ENCODE results near the gene CTIF.
A peak's percentile ranks its signal among the peaks of the same experiment; 100 is the strongest.
"Not testable (repeated sequence)": the region's sequence is repeated elsewhere in the genome, so short reads cannot be mapped to it uniquely, and the experiment has no call there.

The CTIF gene

GRCh38 chr18:48649231-48649630 is 110.4 kb downstream of the CTIF start:
- no peak for DNase-seq

GRCh38 chr18:48654591-48654990 is 115.8 kb downstream of the CTIF start:
- not testable (repeated sequence) for DNase-seq

- DNase-seq, result no peak
These were observed 116.7 kb downstream of the CTIF start for GRCh38 chr18:48655508-48655907.

GRCh38 chr18:48656176-48656575 is 117.3 kb downstream of the CTIF start:
- DNase-seq, result no peak

DNA sequence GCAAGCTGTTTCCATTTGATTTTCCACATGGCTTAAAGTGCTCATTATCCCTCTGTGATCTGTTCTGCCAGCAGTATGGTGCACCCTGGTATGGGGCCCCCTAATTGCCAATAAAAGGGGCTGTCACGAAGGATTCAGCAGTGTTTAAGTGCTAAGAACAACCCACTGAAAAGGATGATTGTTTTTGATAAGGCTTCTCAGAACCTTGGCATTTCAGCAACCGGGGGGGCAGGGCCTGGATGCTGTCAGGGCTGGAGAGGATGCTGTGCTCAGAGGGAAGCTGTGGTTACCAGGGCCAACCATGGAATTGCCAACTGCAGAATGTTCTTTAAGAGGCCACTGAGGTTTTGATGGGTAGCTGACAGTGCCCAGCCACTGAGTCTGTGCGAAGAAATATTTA is 117.8 kb downstream of the CTIF start:
- DNase-seq, result peak; percentile 61

GRCh38 chr18:48657447-48658120 is 118.8 kb downstream of the CTIF start:
- DNase-seq, result no peak

- no peak for DNase-seq
These were observed 119.9 kb downstream of the CTIF start for GRCh38 chr18:48658721-48659120.

- no peak for DNase-seq
These were observed 120.6 kb downstream of the CTIF start for GRCh38 chr18:48659188-48660009.

- peak; percentile 50 for DNase-seq
These were observed 121.8 kb downstream of the CTIF start for GRCh38 chr18:48660346-48661228.

DNA sequence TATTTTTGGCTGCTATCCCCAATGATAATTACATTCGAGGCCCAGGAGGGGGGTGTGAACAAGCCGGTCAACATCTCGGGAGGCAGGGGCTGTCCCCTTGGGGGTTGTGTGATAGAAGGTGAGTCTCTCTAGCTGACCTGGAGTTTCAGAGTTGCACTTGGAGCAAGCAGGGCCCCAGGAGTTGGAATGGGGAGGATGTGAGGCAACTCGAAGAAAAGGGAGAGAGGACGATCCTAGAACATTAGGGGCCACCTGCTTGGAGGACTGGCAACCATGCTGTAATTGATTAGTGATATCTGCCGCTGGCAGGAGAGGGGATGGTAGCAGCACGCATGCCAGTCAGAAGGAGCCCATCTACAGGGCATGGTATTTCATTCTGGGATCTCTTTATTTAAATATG is 122.6 kb downstream of the CTIF start:
- no peak for DNase-seq

GRCh38 chr18:48662011-48662661 is 123.3 kb downstream of the CTIF start:
- peak; percentile 85 for DNase-seq

- DNase-seq, result no peak
These were observed 124.5 kb downstream of the CTIF start for GRCh38 chr18:48663096-48663930.

DNA sequence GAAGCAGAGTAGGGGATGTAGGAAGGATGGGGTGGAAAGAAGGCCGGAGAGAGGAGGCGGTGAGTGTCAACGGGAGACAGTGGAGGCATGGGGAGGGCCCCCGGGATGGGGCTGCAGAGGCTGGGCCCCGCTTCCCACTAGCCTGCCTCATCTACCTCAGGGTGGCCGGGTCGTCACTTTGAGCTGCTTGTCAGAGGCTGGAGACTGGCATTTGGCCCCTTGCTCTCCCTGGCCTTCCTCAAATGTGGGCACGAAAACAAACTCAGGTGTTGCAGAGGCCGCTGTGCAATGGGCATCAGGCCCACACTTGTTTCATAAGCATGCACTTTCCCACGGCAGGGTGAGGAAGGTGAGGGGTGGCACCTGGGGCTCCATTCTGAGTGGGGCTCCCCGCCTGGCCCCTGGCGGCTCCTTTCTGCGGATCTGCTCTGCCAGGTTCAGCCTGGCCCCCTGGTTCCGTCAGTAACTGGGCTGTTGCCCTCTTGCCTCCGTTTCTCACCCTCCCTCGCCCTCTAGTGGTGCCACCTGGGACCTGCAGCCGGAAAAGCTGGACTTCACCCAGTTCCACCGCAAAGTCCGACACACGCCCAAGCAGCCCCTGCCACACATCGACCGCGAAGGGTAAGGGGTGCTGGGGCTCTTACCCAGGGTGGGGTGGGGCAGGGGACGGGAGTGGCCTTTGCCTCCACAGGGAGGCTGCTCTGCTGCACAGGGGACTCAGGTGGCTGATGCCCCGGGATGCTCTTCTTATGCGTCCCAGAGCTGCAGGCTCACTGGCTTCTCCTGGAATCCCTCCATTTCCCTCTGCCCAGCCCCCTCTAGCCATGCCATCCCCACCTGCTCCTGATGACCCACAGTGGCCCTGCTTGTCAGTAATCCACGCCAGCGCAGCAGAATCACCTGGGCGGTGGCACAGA is 125.4 kb downstream of the CTIF start:
- DNase-seq, result peak; percentile 72

GRCh38 chr18:48665654-48666053 is 126.8 kb downstream of the CTIF start:
- DNase-seq, result no peak

DNA sequence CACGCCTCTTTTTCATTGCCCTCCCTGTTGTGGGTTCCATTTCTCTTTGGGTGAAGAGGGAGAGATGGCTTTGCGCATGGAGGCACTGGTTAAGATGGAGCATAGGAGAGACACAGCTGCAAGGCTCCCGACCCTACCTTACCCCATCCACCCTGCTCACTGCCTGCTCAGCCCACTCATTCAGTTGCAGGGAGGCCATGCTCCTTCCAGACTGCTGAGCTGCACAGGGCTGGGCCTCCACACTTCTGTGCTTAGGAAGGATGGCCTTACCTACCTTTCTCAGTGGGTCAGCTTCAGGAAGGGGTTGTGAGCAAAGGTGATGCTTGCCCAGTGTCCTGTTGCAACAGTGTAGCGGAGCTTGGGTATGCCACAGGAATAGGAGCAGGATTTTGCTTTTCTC is 127.8 kb downstream of the CTIF start:
- no peak for DNase-seq

GRCh38 chr18:48667276-48668254 is 128.7 kb downstream of the CTIF start:
- DNase-seq, result peak; percentile 30

- DNase-seq, result no peak
These were observed 129.8 kb downstream of the CTIF start for GRCh38 chr18:48668466-48669179.

DNA sequence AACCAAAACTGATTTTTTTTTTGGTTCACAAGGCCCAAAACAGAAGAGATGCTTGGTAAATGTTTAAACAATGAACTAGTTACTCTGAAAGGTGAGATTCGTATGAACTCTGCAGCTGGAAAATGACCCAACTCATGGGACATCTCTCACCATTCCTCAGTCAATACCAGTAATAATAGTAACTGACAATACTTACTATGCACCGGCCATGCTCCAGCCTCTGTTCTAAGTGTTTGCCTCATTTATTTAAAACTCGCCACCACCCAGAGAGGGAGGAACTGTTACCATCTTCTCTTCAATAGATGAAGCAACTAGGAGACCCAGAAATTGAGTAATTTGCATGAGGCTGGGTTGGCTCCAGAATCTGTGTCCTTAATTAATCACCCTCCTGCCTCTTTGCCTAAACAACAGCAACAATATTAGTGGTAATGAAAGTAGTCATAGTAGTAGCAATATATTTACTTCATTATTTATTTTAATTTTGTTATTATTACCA is 130.4 kb downstream of the CTIF start:
- no peak for DNase-seq

Measured in hematopoietic multipotent progenitor cell treated with erythropoietin and hydrocortisone succinate and interleukin-3 and kit ligand, for 4 days (in vitro differentiated cells).